Adrenal gland (tissue), 5 donors: ENCODE measurements around the gene KNG1.

Experiments
- POLR2A ChIP-seq, 2 donors: fragments of 450-650 bp; IDR thresholded peaks; one replicate each; pipeline ENCODE4 v1.6.1; 2017; ENCODE audit warnings: antibody characterized with exemption in 2 of 2, mild to moderate bottlenecking in 2 of 2, moderate library complexity in 1 of 2
- TF ChIP-seq, protein P1 (sequence below), 6 experiments: fragments of 450-650 bp in 4 of 6; fragments of 200-600 bp in 2 of 6; sonication (generic) in 1 of 6; IDR thresholded peaks; 1 replicate in 5 of 6; 2 replicates in 1 of 6; pipeline versions ENCODE4 v1.5.1 to v1.8.0; 2016 to 2021; ENCODE audit warnings: antibody characterized with exemption in 6 of 6, mild to moderate bottlenecking in 2 of 6, moderate library complexity in 1 of 6
- donor health status: DM: no; HTN: no; CAD: no.

DNA sequence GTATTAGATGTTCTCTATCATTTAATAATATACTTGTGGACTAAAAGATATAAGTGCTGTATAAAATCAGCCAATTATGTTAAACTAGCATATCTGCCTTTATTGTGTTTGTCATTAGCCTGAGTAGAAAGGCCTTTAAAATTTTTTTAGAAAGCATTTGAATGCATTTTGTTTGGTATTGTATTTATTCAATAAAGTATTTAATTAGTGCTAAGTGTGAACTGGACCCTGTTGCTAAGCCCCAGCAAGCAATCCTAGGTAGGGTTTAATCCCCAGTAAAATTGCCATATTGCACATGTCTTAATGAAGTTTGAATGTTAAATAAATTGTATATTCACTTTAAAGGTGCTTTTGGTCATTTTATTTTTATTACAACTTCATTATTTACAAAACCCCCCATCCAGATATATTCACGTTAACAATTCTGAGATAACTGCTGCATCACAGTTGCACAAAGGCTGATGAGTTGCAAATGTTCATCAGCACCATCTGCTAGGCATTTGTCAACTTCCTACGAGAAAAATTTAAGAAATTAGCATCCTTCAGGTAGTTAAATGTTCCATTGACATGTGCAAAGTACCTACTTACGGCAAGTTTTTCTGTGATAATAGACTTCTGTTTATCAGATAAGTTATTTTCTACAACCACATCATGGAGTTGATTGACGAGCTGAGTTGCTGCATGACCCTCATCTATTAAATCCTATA, 72.5 kb downstream of the KNG1 start:
- TF ChIP-seq, protein P1, sequence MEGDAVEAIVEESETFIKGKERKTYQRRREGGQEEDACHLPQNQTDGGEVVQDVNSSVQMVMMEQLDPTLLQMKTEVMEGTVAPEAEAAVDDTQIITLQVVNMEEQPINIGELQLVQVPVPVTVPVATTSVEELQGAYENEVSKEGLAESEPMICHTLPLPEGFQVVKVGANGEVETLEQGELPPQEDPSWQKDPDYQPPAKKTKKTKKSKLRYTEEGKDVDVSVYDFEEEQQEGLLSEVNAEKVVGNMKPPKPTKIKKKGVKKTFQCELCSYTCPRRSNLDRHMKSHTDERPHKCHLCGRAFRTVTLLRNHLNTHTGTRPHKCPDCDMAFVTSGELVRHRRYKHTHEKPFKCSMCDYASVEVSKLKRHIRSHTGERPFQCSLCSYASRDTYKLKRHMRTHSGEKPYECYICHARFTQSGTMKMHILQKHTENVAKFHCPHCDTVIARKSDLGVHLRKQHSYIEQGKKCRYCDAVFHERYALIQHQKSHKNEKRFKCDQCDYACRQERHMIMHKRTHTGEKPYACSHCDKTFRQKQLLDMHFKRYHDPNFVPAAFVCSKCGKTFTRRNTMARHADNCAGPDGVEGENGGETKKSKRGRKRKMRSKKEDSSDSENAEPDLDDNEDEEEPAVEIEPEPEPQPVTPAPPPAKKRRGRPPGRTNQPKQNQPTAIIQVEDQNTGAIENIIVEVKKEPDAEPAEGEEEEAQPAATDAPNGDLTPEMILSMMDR (IDR thresholded peaks at IDR 0.05), result no peak
- TF ChIP-seq POLR2A (IDR thresholded peaks at IDR 0.05), result peak in 1 of 2 donors; percentile 17
